Measurements from ENCODE around the gene NLK.
"Not testable (repeated sequence)": the region's sequence is repeated elsewhere in the genome, so short reads cannot be mapped to it uniquely, and the experiment has no call there.

The NLK gene

GRCh38 chr17:28204244-28204643, 161.8 kb downstream of the NLK start:
- DNase-seq, result no peak

GRCh38 chr17:28204751-28205150, 162.3 kb downstream of the NLK start:
- no peak for DNase-seq

GRCh38 chr17:28206292-28206691, 163.8 kb downstream of the NLK start:
- no peak for DNase-seq

GRCh38 chr17:28211811-28212210, 169.3 kb downstream of the NLK start:
- no peak for DNase-seq

GRCh38 chr17:28213578-28213977, 171.1 kb downstream of the NLK start:
- DNase-seq, result not testable (repeated sequence)

DNA sequence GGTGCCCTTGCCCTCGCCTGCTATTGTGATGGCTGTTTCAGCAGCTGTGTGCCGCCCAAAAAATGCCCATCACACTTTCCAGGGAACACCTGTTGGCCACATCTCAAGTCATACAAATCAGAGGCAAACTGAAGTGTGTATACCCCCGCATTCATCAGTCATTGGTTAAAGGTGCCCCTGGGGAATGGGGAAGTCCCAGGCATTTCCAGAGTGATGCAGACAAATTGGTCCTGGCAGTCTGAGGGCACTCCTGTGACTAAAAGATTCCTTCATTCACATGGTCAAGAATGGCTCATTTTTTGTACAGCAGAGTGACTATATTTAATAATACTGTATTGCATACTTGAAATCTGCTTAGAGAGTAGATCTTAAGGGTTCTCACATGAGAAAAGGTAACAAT, 173.6 kb downstream of the NLK start:
- DNase-seq, result no peak

GRCh38 chr17:28216528-28216927, 174.1 kb downstream of the NLK start:
- no peak for DNase-seq

GRCh38 chr17:28219771-28220170, 177.3 kb downstream of the NLK start:
- no peak for DNase-seq

DNA sequence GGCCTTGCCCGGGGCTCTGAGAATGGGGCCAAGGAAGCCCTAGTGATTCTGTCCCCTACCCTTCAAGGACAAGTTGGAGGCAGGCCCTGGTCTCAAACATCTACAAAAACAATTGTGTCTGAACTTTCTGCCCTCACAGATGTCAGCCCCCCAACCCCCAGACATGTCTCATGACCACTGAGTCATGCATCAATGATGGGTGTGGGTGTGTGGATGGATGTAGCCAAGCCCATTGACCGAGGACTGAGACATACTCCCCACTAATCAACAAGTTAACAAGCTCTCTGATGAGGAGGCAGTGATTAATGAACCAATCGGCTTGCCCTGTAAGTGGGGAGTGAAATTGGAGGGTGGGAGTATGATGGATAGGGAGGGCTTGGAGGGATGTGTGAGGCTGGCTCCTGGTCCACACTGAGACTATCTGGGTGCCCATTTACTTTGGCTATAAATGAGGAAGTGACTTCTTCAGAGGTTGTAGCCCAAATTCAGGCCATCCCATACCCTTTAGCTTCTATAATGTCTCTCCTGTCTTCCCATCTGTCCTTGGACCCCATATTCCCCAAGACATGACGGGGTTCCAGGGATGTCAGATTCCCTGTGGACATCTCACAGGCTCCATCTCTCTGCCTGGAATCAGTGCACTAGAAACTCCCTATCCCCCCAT, 179.4 kb downstream of the NLK start:
- DNase-seq, result no peak

DNA sequence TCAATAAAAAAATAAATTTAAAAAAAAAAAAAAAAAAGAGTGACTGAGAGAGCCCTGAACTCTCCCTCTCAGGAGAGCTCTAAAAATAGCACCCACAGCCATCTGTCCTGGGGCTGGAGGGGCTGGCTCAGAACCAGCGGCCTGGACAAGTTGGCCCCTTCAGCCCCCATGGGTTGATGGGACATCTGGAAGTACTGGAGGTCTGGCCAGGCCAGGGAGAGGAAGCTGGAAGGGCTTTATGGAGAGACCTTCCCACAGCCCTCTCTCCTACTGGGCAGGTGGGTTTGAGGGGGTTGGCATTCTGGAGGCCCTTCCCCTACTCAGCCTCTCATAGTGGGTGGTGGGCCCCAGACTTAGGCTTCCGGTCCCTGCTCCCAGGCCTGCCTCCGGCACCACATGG, 182.8 kb downstream of the NLK start:
- no peak for DNase-seq

- DNase-seq, result no peak
These were observed 183.4 kb downstream of the NLK start for GRCh38 chr17:28225867-28226266.

DNA sequence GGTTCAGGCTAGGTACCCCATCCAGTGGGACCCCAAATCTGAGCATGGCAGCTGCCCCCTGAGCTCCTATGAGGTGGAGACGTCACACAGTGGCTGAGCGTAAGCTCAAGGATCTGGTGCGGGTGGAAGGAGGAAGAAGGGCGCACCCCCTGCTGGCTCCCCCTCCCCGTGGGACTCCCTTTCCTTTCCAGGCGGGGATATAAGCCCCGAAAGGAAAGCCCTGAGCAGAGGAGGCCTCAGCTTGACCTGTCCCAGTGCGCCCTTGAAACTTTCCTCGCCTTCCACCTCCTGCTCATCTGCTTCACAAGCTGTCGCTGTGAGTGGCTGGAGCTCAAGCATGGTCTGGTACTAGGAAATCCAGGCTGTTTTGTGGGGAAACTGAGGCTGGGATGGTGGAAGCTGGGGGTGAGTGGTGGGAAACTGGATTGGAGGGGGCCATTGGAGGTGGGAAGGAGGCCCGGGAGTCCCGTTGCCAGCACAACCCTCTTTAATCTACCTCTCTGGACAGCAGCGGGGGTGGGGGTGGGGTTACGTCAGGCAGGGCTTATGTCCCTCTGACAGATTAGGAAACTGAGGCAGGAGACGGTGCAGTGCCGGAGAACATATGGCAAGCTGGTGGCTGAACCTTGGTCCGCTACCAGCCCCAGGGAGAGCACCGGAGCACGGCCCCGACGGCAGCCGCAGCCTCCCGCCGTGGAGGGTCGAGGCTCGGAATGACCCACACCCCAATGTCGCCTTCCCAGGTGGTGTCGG, 184.3 kb downstream of the NLK start:
- DNase-seq, result no peak

GRCh38 chr17:28227316-28228108, 185.0 kb downstream of the NLK start:
- DNase-seq, result peak; percentile 44

- no peak for DNase-seq
These were observed 185.8 kb downstream of the NLK start for GRCh38 chr17:28228109-28228840.

- DNase-seq, result no peak
These were observed 186.7 kb downstream of the NLK start for GRCh38 chr17:28228986-28229729.

GRCh38 chr17:28230011-28230410, 187.5 kb downstream of the NLK start:
- DNase-seq, result no peak

DNA sequence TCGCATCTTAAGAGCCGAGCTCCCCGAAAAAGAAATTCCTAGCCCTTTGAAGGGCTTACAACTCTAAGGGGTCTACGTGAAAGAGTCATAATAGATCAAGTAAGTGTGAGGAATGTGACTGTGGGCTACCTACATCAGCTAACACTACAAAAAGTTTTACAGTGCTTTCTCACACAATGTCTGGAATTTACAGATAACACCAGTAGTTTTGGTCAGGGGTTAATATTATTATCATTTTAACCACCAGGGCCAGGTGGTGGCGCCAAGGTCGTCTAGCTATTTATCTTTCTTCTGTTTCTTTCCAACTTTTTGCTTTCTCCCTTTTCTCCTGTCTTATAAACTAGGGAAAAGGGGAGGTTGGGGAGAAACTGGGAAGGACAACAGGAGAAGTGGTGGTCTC, 188.1 kb downstream of the NLK start:
- not testable (repeated sequence) for DNase-seq

DNA sequence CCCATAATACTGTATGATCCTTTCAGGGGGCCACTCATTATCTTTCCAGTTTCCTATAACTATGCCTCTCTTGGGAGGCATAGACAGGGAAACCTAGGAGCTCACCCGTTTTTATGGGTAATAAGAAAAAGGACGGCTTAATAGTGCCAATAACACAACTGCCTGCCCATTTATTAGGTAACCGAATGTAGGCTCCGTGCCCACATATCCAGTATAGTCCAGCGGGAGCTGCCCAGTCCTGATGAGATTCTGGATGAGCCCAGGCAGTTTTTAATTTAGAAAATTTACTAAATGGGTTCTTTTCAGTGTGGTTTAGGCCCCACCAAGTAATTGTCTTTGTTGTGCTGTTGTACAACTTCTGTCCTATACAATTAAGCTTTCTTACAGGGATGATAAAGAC, 189.1 kb downstream of the NLK start:
- not testable (repeated sequence) for DNase-seq

DNA sequence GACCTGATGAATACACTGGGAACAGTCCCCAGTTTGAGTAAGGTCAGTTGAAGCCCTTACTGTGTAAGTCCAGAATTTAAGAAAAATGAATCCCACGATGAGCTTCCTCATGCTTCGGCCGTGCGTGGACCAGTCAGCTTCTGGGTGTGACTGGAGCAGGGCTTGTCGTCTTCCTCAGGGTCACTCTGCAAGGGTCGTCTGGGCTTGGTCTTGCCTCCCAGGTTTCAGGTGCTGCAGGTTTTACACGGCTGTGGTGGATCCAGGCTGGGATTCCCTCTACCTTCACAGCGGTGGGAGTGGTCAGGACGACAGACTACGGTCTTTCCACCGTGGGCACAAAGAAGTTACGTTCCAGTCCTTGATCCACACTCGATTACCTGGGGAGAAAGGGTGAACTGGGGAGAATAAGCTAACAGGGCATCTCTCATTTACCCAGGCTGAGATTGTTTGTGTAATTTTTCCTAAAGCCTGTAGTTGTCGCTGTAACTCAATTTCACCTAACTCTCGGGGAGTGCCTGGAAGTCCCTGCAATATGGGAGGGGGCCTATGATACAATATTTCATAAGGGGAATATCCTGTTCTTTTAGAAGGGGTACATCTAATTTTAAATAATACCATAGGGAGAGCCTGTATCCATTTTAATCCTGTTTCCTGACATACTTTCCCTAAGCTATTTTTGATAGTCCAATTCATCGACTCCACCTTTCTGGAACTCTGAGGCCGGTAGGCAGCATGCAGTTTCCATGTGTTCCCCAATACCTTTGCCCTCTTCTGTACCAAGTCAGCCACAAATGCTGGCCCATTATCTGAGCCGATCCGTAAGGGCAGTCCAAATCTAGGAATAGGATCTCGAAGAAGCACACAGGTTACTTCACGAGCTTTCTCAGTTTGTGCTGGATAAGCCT, 190.7 kb downstream of the NLK start:
- not testable (repeated sequence) for DNase-seq

- not testable (repeated sequence) for DNase-seq
These were observed 191.7 kb downstream of the NLK start for GRCh38 chr17:28233872-28234856.
